Measurements from ENCODE around the gene THRAP3.

GRCh38 chr1:36211841-36212240, 12.4 kb upstream of the THRAP3 start:
- no peak for TF ChIP-seq SUZ12 (IDR thresholded peaks at IDR 0.05; ENCODE audit: extremely low read depth, insufficient read depth, insufficient read length)
- no peak for TF ChIP-seq ZNF274 (IDR thresholded peaks at IDR 0.05; ENCODE audit: low read depth, low read length)
- TF ChIP-seq YY1 (IDR thresholded peaks at IDR 0.05; ENCODE audit: insufficient read depth, insufficient read length): no peak
